GM10266 (cell line): ENCODE data around the gene CFAP100.

ENCODE experiments used
- DNase-seq: peaks from one replicate; pipeline ENCODE4 v3.0.0; 2012; ENCODE audit errors: extremely low spot score
- CTCF ChIP-seq: IDR thresholded peaks from 2 replicates; pipeline ENCODE4 v1.5.1; 2012; ENCODE audit warnings: mild to moderate bottlenecking, low read depth; ENCODE audit not compliant: control insufficient read depth, insufficient read depth; ENCODE audit errors: missing control alignments

The CFAP100 gene

GRCh38 chr3:126390751-126391150, 4.0 kb upstream of the CFAP100 start:
- no peak for TF ChIP-seq CTCF
- DNase-seq: no peak

- no peak for DNase-seq
- no peak for TF ChIP-seq CTCF
These were observed 3.1 kb upstream of the CFAP100 start for GRCh38 chr3:126391631-126392030.

GRCh38 chr3:126392246-126392645, 2.5 kb upstream of the CFAP100 start:
- no peak for TF ChIP-seq CTCF
- no peak for DNase-seq

- TF ChIP-seq CTCF: no peak
- DNase-seq: no peak
These were observed 1.1 kb upstream of the CFAP100 start for GRCh38 chr3:126393563-126393962.

GRCh38 chr3:126394977-126395321, 240 bp downstream of the CFAP100 start:
- TF ChIP-seq CTCF: no peak
- no peak for DNase-seq

- no peak for DNase-seq
- TF ChIP-seq CTCF: no peak
These were observed 1.3 kb downstream of the CFAP100 start for GRCh38 chr3:126395846-126396513.

- TF ChIP-seq CTCF: no peak
These were observed 1.8 kb downstream of the CFAP100 start for GRCh38 chr3:126396536-126396935.

More at GRCh38 chr3:126396536-126396935, 1.8 kb downstream of the CFAP100 start:
- no peak for DNase-seq
